Neuron (in vitro differentiated cells): Measurements from ENCODE around the gene FBLIM1.

ENCODE experiments used
- H2AFZ ChIP-seq: one replicate; pipeline ENCODE4 v1.6.1; 2013; ENCODE audit warnings: low read depth, mild to moderate bottlenecking, inconsistent platforms, low read length, moderate library complexity
- H3K27me3 ChIP-seq: one replicate; pipeline ENCODE4 v1.6.1; 2013; ENCODE audit warnings: low read length; ENCODE audit not compliant: insufficient read depth
- H3K36me3 ChIP-seq: one replicate; pipeline ENCODE4 v1.6.1; 2013; ENCODE audit warnings: low read length; ENCODE audit not compliant: insufficient read depth
- H3K4me1 ChIP-seq: one replicate; pipeline ENCODE4 v1.6.1; 2013; ENCODE audit warnings: low read length; ENCODE audit not compliant: insufficient read depth
- H3K4me3 ChIP-seq: 2 replicates; pipeline ENCODE4 v1.5.1; 2013; ENCODE audit warnings: mild to moderate bottlenecking, low read length, moderate library complexity
- H3K9me3 ChIP-seq: one replicate; pipeline ENCODE4 v1.6.1; 2013; ENCODE audit warnings: low read length

The FBLIM1 gene

GRCh38 chr1:15771836-15772515 lies 13.4 kb downstream of the FBLIM1 start:
- H2AFZ ChIP-seq = no peak overlapping the region
- H3K4me3 ChIP-seq = no peak overlapping the region
- peaks cover 2% of the 10 kb centered on the region for H3K36me3 ChIP-seq
- no peaks in the 10 kb centered on the region for H3K4me1 ChIP-seq
- H3K9me3 ChIP-seq = no peaks in the 10 kb centered on the region
- no peaks in the 10 kb centered on the region for H3K27me3 ChIP-seq

- no peak overlapping the region for H3K4me3 ChIP-seq
- no peaks in the 10 kb centered on the region for H3K9me3 ChIP-seq
- H3K36me3 ChIP-seq = peaks cover 2% of the 10 kb centered on the region
- H2AFZ ChIP-seq = no peak overlapping the region
- no peaks in the 10 kb centered on the region for H3K27me3 ChIP-seq
- no peaks in the 10 kb centered on the region for H3K4me1 ChIP-seq
Observed at GRCh38 chr1:15775706-15776105, 17.1 kb downstream of the FBLIM1 start.

GRCh38 chr1:15777909-15778707 lies 19.5 kb downstream of the FBLIM1 start:
- Histone ChIP-seq H3K4me3 (no peak overlapping the region), H3K4me1 (no peaks in the 10 kb centered on the region), H2AFZ (no peak overlapping the region), H3K36me3 (peaks cover 5% of the 10 kb centered on the region), H3K9me3 (no peaks in the 10 kb centered on the region), H3K27me3 (no peaks in the 10 kb centered on the region)

- Histone ChIP-seq H3K36me3 (peaks cover 3% of the 10 kb centered on the region), H3K27me3 (no peaks in the 10 kb centered on the region), H3K4me1 (no peaks in the 10 kb centered on the region), H3K4me3 (no peak overlapping the region), H3K9me3 (no peaks in the 10 kb centered on the region), H2AFZ (no peak overlapping the region)
Observed at GRCh38 chr1:15785683-15786082, 27.1 kb downstream of the FBLIM1 start.

GRCh38 chr1:15786581-15786980 lies 28.0 kb downstream of the FBLIM1 start:
- Histone ChIP-seq H3K4me1 (no peaks in the 10 kb centered on the region), H2AFZ (no peak overlapping the region), H3K4me3 (no peak overlapping the region), H3K36me3 (no peaks in the 10 kb centered on the region), H3K27me3 (no peaks in the 10 kb centered on the region), H3K9me3 (no peaks in the 10 kb centered on the region)

- H3K27me3 ChIP-seq = no peaks in the 10 kb centered on the region
- H3K36me3 ChIP-seq = no peaks in the 10 kb centered on the region
- no peak overlapping the region for H2AFZ ChIP-seq
- no peak overlapping the region for H3K4me3 ChIP-seq
- no peaks in the 10 kb centered on the region for H3K4me1 ChIP-seq
- no peaks in the 10 kb centered on the region for H3K9me3 ChIP-seq
Observed at GRCh38 chr1:15788624-15789301, 30.2 kb downstream of the FBLIM1 start.

GRCh38 chr1:15796086-15796462 lies 37.5 kb downstream of the FBLIM1 start:
- no peak overlapping the region for H3K4me3 ChIP-seq
- no peak overlapping the region for H2AFZ ChIP-seq
- no peaks in the 10 kb centered on the region for H3K36me3 ChIP-seq
- H3K27me3 ChIP-seq = peaks cover 6% of the 10 kb centered on the region
- no peaks in the 10 kb centered on the region for H3K9me3 ChIP-seq
- peaks cover 15% of the 10 kb centered on the region for H3K4me1 ChIP-seq

GRCh38 chr1:15797614-15798390 lies 39.2 kb downstream of the FBLIM1 start:
- H3K9me3 ChIP-seq = no peaks in the 10 kb centered on the region
- H2AFZ ChIP-seq = no peak overlapping the region
- peaks cover 6% of the 10 kb centered on the region for H3K27me3 ChIP-seq
- peaks cover 15% of the 10 kb centered on the region for H3K4me1 ChIP-seq
- H3K36me3 ChIP-seq = no peaks in the 10 kb centered on the region
- no peak overlapping the region for H3K4me3 ChIP-seq

GRCh38 chr1:15799004-15799867 lies 40.6 kb downstream of the FBLIM1 start:
- Histone ChIP-seq H3K27me3 (peaks cover 6% of the 10 kb centered on the region), H3K9me3 (no peaks in the 10 kb centered on the region), H2AFZ (no peak overlapping the region), H3K4me1 (peaks cover 18% of the 10 kb centered on the region), H3K36me3 (no peaks in the 10 kb centered on the region), H3K4me3 (no peak overlapping the region)

- Histone ChIP-seq H3K4me3 (no peak overlapping the region), H3K9me3 (no peaks in the 10 kb centered on the region), H3K27me3 (peaks cover 6% of the 10 kb centered on the region), H2AFZ (no peak overlapping the region), H3K36me3 (no peaks in the 10 kb centered on the region), H3K4me1 (peaks cover 19% of the 10 kb centered on the region)
Observed at GRCh38 chr1:15799928-15800835, 41.6 kb downstream of the FBLIM1 start.

GRCh38 chr1:15802234-15802965 lies 43.8 kb downstream of the FBLIM1 start:
- no peaks in the 10 kb centered on the region for H3K9me3 ChIP-seq
- H3K4me1 ChIP-seq = peaks cover 19% of the 10 kb centered on the region
- no peak overlapping the region for H2AFZ ChIP-seq
- H3K36me3 ChIP-seq = no peaks in the 10 kb centered on the region
- H3K4me3 ChIP-seq = no peak overlapping the region
- H3K27me3 ChIP-seq = peaks cover 6% of the 10 kb centered on the region
